Keratinocyte (primary cell): ENCODE data around the gene ARPP19. TPM values are rescaled to one million over a fixed set of nuclear protein-coding genes. Genes with fewer than 3 reads are reported as not detected.

Source experiments
- DNase-seq: peaks from one replicate; pipeline ENCODE4 v3.0.0-alpha.2; 2011; ENCODE audit warnings: low read depth, missing footprints, low spot score
- FAIRE-seq: peaks from 2 replicates; lab custom pipeline; 2011; peaks lifted over from hg19 to GRCh38; lab: Jason Lieb, UNC
- H2AFZ ChIP-seq: 2 replicates; pipeline ENCODE4 v1.6.0; 2012; ENCODE audit warnings: low read length, control low read depth, inconsistent platforms; ENCODE audit not compliant: control insufficient read depth
- H3K27ac ChIP-seq: 2 replicates; pipeline ENCODE4 v1.5.1; 2011; ENCODE audit warnings: low read length; ENCODE audit not compliant: control insufficient read depth, insufficient read depth
- H3K27me3 ChIP-seq: 3 replicates; pipeline ENCODE4 v1.6.0; 2011; ENCODE audit warnings: low read length; ENCODE audit not compliant: control insufficient read depth, insufficient read depth; ENCODE audit errors: extremely low read depth
- H3K36me3 ChIP-seq, 2 experiments: 2 replicates in 1 of 2; 3 replicates in 1 of 2; pipeline ENCODE4 v1.5.1; 2011; ENCODE audit warnings: low read length in 2 of 2, mild to moderate bottlenecking in 1 of 2; ENCODE audit not compliant: control insufficient read depth in 2 of 2, insufficient read depth in 2 of 2; ENCODE audit errors: extremely low read depth in 1 of 2
- H3K4me1 ChIP-seq: 3 replicates; pipeline ENCODE4 v1.5.1; 2011; ENCODE audit warnings: low read length; ENCODE audit not compliant: control insufficient read depth, insufficient read depth; ENCODE audit errors: extremely low read depth
- H3K4me2 ChIP-seq: 3 replicates; pipeline ENCODE4 v1.6.0; 2011; ENCODE audit warnings: low read depth, low read length; ENCODE audit not compliant: control insufficient read depth, insufficient read depth; ENCODE audit errors: extremely low read depth
- H3K4me3 ChIP-seq, 3 experiments: fragments of 200-600 bp in 1 of 3; sonication (generic) in 1 of 3; 2 replicates in 2 of 3; 3 replicates in 1 of 3; pipeline ENCODE4 v1.5.1; 2011 to 2016; ENCODE audit warnings: low read length in 3 of 3, mild to moderate bottlenecking in 3 of 3, control low read depth in 2 of 3, inconsistent platforms in 1 of 3, low read depth in 1 of 3, mixed read lengths in 1 of 3, mixed run types in 1 of 3, moderate library complexity in 1 of 3; ENCODE audit not compliant: control insufficient read depth in 2 of 3, insufficient read depth in 2 of 3; ENCODE audit errors: extremely low read depth in 1 of 3
- H3K79me2 ChIP-seq: 2 replicates; pipeline ENCODE4 v1.6.0; 2012; ENCODE audit warnings: low read length; ENCODE audit not compliant: control insufficient read depth, insufficient read depth
- H3K9ac ChIP-seq: 3 replicates; pipeline ENCODE4 v1.6.0; 2011; ENCODE audit warnings: low read length; ENCODE audit not compliant: control insufficient read depth, insufficient read depth; ENCODE audit errors: extremely low read depth
- H3K9me1 ChIP-seq: 3 replicates; pipeline ENCODE4 v1.6.0; 2011; ENCODE audit warnings: low read length; ENCODE audit not compliant: control insufficient read depth, insufficient read depth; ENCODE audit errors: extremely low read depth
- H3K9me3 ChIP-seq: 2 replicates; pipeline ENCODE4 v1.5.1; 2012; ENCODE audit warnings: low read depth, low read length; ENCODE audit not compliant: control insufficient read depth
- H4K20me1 ChIP-seq: 3 replicates; pipeline ENCODE4 v1.6.0; 2011; ENCODE audit warnings: low read length; ENCODE audit not compliant: control insufficient read depth, insufficient read depth; ENCODE audit errors: extremely low read depth
- EZH2 ChIP-seq: IDR thresholded peaks from one replicate; pipeline ENCODE4 v1.6.1; 2012; ENCODE audit warnings: inconsistent platforms, mild to moderate bottlenecking, low read length, moderate library complexity
- dilution Hi-C: fragments of 300-500 bp; cut with MboI; formaldehyde crosslinking; loops from one replicate; pipeline ENCODE4 v1.7.0; 2020; ENCODE audit warnings: low sequenced_read_pairs; ENCODE audit not compliant: extremely low pct_ligation_motif_present
- polyA plus RNA-seq, 5 experiments: library from polyadenylated mRNA; depleted of rRNA in 3 of 5; stranded (reverse) in 3 of 5; stranded (forward) in 1 of 5; unstranded in 1 of 5; fragments of >200 nt; gene quantifications; 1 replicate in 1 of 5; 2 replicates in 3 of 5; 3 replicates in 1 of 5; pipeline versions ENCODE4 v1.2.1 to v1.2.3, GENCODE V29; 2011 to 2012; ENCODE audit warnings: missing spikeins in 2 of 5, low read depth in 1 of 5, low replicate concordance in 1 of 5
- TF ChIP-seq, protein P1 (sequence below), 3 experiments: IDR thresholded peaks in 1 of 3; conservative IDR thresholded peaks in 1 of 3; optimal IDR thresholded peaks in 1 of 3; 2 replicates in 2 of 3; 3 replicates in 1 of 3; pipeline versions ENCODE3 to v1.5.1; 2011; ENCODE audit warnings: low read length in 3 of 3, mild to moderate bottlenecking in 3 of 3, moderate library complexity in 2 of 3, control low read depth in 1 of 3, inconsistent platforms in 1 of 3; ENCODE audit not compliant: insufficient read depth in 2 of 3; ENCODE audit errors: extremely low read depth in 1 of 3

The ARPP19 gene
- polyA plus RNA-seq, 1 donor (not counting 4 experiments of a cell fraction or from before 2014, with no cell fraction given) = 128 TPM

DNA sequence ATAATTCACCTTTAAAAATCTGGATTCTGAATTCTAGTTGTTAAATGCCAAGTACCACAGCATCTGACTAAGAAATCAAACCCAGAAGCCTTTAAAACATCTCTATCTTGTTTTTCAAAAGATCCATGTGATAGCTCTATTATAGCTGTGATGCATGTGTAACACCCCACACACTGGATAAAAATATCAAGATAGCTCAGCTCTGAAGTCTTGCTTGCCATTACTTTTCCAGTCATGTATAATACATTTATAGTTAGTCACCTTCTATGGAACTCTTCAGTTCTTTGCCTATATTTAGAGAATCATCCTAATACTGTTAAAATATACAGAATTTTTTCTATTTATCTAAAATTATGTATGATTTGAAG is 11.6 kb downstream of the ARPP19 start:
- peaks cover 2 to 7% of the 10 kb centered on the region in 2 experiments for H3K36me3 ChIP-seq
- no peak for TF ChIP-seq EZH2
- TF ChIP-seq, protein P1, sequence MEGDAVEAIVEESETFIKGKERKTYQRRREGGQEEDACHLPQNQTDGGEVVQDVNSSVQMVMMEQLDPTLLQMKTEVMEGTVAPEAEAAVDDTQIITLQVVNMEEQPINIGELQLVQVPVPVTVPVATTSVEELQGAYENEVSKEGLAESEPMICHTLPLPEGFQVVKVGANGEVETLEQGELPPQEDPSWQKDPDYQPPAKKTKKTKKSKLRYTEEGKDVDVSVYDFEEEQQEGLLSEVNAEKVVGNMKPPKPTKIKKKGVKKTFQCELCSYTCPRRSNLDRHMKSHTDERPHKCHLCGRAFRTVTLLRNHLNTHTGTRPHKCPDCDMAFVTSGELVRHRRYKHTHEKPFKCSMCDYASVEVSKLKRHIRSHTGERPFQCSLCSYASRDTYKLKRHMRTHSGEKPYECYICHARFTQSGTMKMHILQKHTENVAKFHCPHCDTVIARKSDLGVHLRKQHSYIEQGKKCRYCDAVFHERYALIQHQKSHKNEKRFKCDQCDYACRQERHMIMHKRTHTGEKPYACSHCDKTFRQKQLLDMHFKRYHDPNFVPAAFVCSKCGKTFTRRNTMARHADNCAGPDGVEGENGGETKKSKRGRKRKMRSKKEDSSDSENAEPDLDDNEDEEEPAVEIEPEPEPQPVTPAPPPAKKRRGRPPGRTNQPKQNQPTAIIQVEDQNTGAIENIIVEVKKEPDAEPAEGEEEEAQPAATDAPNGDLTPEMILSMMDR (optimal IDR thresholded peaks at IDR 0.05 in 1 of 3, IDR thresholded peaks at IDR 0.05 in 1 of 3, conservative IDR thresholded peaks at IDR 0.05 in 1 of 3; ENCODE audit: extremely low read depth in 1 of 3, insufficient read depth in 2 of 3, low read length in 3 of 3) = no peak
- no peak for FAIRE-seq
- no peak for DNase-seq
- H3K4me2 ChIP-seq = no peak overlapping the region
- H3K9me3 ChIP-seq = no peaks in the 10 kb centered on the region
- no peaks in the 10 kb centered on the region for H3K9me1 ChIP-seq
- no peak overlapping the region for H2AFZ ChIP-seq
- no peak overlapping the region for H3K4me3 ChIP-seq
- dilution Hi-C loops = no loop called here
- H3K79me2 ChIP-seq = peaks cover 82% of the 10 kb centered on the region
- no peaks in the 10 kb centered on the region for H3K27me3 ChIP-seq
- H4K20me1 ChIP-seq = no peaks in the 10 kb centered on the region
- H3K9ac ChIP-seq = no peak overlapping the region
- H3K4me1 ChIP-seq = peaks cover 33% of the 10 kb centered on the region
- no peak overlapping the region for H3K27ac ChIP-seq

GRCh38 chr15:52556524-52557273 is 12.1 kb downstream of the ARPP19 start:
- dilution Hi-C loops = no loop called here
- H3K36me3 ChIP-seq = peaks cover 5 to 7% of the 10 kb centered on the region in 2 experiments
- no peak for DNase-seq

More at GRCh38 chr15:52556524-52557273, 12.1 kb downstream of the ARPP19 start:
- no peak for FAIRE-seq
- Histone ChIP-seq H3K9ac (no peak overlapping the region), H3K4me2 (no peak overlapping the region), H3K4me1 (peaks cover 33% of the 10 kb centered on the region), H3K4me3 (no peak overlapping the region), H2AFZ (no peak overlapping the region), H3K9me3 (no peaks in the 10 kb centered on the region), H3K79me2 (peaks cover 79% of the 10 kb centered on the region), H3K27me3 (no peaks in the 10 kb centered on the region), H3K27ac (peak overlapping the region; percentile 16), H3K9me1 (no peaks in the 10 kb centered on the region), H4K20me1 (no peaks in the 10 kb centered on the region)
- TF ChIP-seq, protein P1 (optimal IDR thresholded peaks at IDR 0.05 in 1 of 3, IDR thresholded peaks at IDR 0.05 in 1 of 3, conservative IDR thresholded peaks at IDR 0.05 in 1 of 3; ENCODE audit: extremely low read depth in 1 of 3, insufficient read depth in 2 of 3, low read length in 3 of 3) = no peak
- TF ChIP-seq EZH2 = no peak
